Peyer's patch (tissue), 4 donors: Measurements from ENCODE around the gene CDK12. TPM values are rescaled to one million over a fixed set of nuclear protein-coding genes. Genes with fewer than 3 reads are reported as not detected.
A peak's percentile ranks its signal among the peaks of the same experiment; 100 is the strongest.
"Not testable (repeated sequence)": the region's sequence is repeated elsewhere in the genome, so short reads cannot be mapped to it uniquely, and the experiment has no call there.

Experiments used
- DNase-seq, 3 donors: peaks; one replicate each; pipeline ENCODE4 v3.0.0-alpha.2; 2017 to 2019
- H3K27ac ChIP-seq, 4 donors: fragments of 200-600 bp; sonication (generic); one replicate each; pipeline ENCODE4 v1.5.1; 2016 to 2019
- H3K27me3 ChIP-seq, 2 donors: fragments of 200-600 bp; sonication (generic); one replicate each; pipeline ENCODE4 v1.5.1; 2019
- H3K36me3 ChIP-seq, 3 donors: fragments of 200-600 bp; sonication (generic); one replicate each; pipeline ENCODE4 v1.5.1; 2016 to 2019
- H3K4me1 ChIP-seq, 4 donors: fragments of 200-600 bp; sonication (generic); one replicate each; pipeline ENCODE4 v1.5.1; 2016 to 2019
- H3K4me3 ChIP-seq, 4 donors: fragments of 200-600 bp; sonication (generic); 1 replicate in 3 of 4; 2 replicates in 1 of 4; pipeline ENCODE4 v1.5.1; 2016 to 2019; ENCODE audit warnings: mild to moderate bottlenecking in 1 of 4
- H3K9me3 ChIP-seq, 4 donors: fragments of 200-600 bp; sonication (generic); one replicate each; pipeline ENCODE4 v1.5.1; 2016 to 2019; ENCODE audit warnings: mild to moderate bottlenecking in 1 of 4
- CTCF ChIP-seq, 6 experiments: fragments of 450-650 bp in 4 of 6; fragments of 200-600 bp in 2 of 6; sonication (generic) in 1 of 6; IDR thresholded peaks; one replicate each; pipeline ENCODE4 v1.5.1; 2017 to 2019; ENCODE audit warnings: antibody characterized with exemption in 6 of 6, mild to moderate bottlenecking in 3 of 6, moderate library complexity in 1 of 6
- POLR2A ChIP-seq, 2 donors: fragments of 450-650 bp; IDR thresholded peaks; one replicate each; pipeline ENCODE4 v1.5.1; 2017; ENCODE audit warnings: antibody characterized with exemption in 2 of 2, mild to moderate bottlenecking in 2 of 2, moderate library complexity in 2 of 2
- total RNA-seq, 4 donors: library from RNA; depleted of rRNA; stranded (reverse); fragments of >200 nt; gene quantifications; one replicate each; pipeline ENCODE4 v1.1.0, GENCODE V29; 2016

CDK12 gene
- total RNA-seq, 4 donors from 2014 or later = 55.3 to 132 (median 81.2) TPM

- Histone ChIP-seq H3K9me3 (no peaks in the 10 kb centered on the region), H3K36me3 (peaks cover 0 to 16% (median 0%) of the 10 kb centered on the region in 3 donors), H3K27me3 (no peaks in the 10 kb centered on the region), H3K27ac (no peak overlapping the region), H3K4me3 (no peak overlapping the region), H3K4me1 (no peaks in the 10 kb centered on the region)
- TF ChIP-seq POLR2A (IDR thresholded peaks at IDR 0.05) (no peak), CTCF (IDR thresholded peaks at IDR 0.05) (no peak)
- no peak for DNase-seq
These were observed 80.4 kb downstream of the CDK12 start for GRCh38 chr17:39541652-39542051.

GRCh38 chr17:39543176-39543575, 81.9 kb downstream of the CDK12 start:
- H3K4me3 ChIP-seq = no peak overlapping the region
- H3K27me3 ChIP-seq = no peaks in the 10 kb centered on the region
- H3K4me1 ChIP-seq = no peaks in the 10 kb centered on the region
- no peaks in the 10 kb centered on the region for H3K9me3 ChIP-seq
- H3K27ac ChIP-seq = no peak overlapping the region
- TF ChIP-seq POLR2A (IDR thresholded peaks at IDR 0.05) (no peak), CTCF (IDR thresholded peaks at IDR 0.05) (no peak)
- no peak for DNase-seq
- H3K36me3 ChIP-seq = peaks cover 0 to 19% (median 0%) of the 10 kb centered on the region in 3 donors

GRCh38 chr17:39543664-39544063, 82.4 kb downstream of the CDK12 start:
- no peak for DNase-seq
- no peak for TF ChIP-seq CTCF (IDR thresholded peaks at IDR 0.05)
- TF ChIP-seq POLR2A (IDR thresholded peaks at IDR 0.05) = no peak
- no peaks in the 10 kb centered on the region for H3K9me3 ChIP-seq

GRCh38 chr17:39544361-39544760, 83.1 kb downstream of the CDK12 start:
- DNase-seq, H3K27me3 ChIP-seq, H3K4me1 ChIP-seq, H3K27ac ChIP-seq, H3K4me3 ChIP-seq, H3K9me3 ChIP-seq: not testable (repeated sequence)
- H3K36me3 ChIP-seq = peaks cover 0 to 19% (median 0%) of the 10 kb centered on the region in 3 donors

More at GRCh38 chr17:39543664-39544063, 82.4 kb downstream of the CDK12 start:
- no peaks in the 10 kb centered on the region for H3K4me1 ChIP-seq
- H3K4me3 ChIP-seq = no peak overlapping the region
- no peaks in the 10 kb centered on the region for H3K27me3 ChIP-seq
- peaks cover 0 to 19% (median 0%) of the 10 kb centered on the region in 3 donors for H3K36me3 ChIP-seq
- no peak overlapping the region for H3K27ac ChIP-seq

- DNase-seq = peak; percentile 72 to 88 (median 78)
- peaks cover 0 to 53% (median 0%) of the 10 kb centered on the region in 3 donors for H3K36me3 ChIP-seq
- no peaks in the 10 kb centered on the region for H3K27me3 ChIP-seq
- no peak overlapping the region for H3K4me3 ChIP-seq
- H3K27ac ChIP-seq = no peak overlapping the region
- no peaks in the 10 kb centered on the region for H3K9me3 ChIP-seq
- no peaks in the 10 kb centered on the region for H3K4me1 ChIP-seq
- TF ChIP-seq POLR2A (IDR thresholded peaks at IDR 0.05) (no peak), CTCF (IDR thresholded peaks at IDR 0.05) (peak; percentile 75 to 94 (median 82))
These were observed 86.6 kb downstream of the CDK12 start for GRCh38 chr17:39547713-39548478.

GRCh38 chr17:39548494-39549225, 87.4 kb downstream of the CDK12 start:
- Histone ChIP-seq H3K4me1 (no peaks in the 10 kb centered on the region), H3K27me3 (no peaks in the 10 kb centered on the region), H3K9me3 (no peaks in the 10 kb centered on the region), H3K4me3 (no peak overlapping the region), H3K36me3 (peaks cover 0 to 61% (median 0%) of the 10 kb centered on the region in 3 donors), H3K27ac (no peak overlapping the region)
- TF ChIP-seq POLR2A (IDR thresholded peaks at IDR 0.05) (no peak), CTCF (IDR thresholded peaks at IDR 0.05) (no peak)
- DNase-seq = no peak
